ENCODE data around the gene PMM2.

PMM2 gene

GRCh38 chr16:8864480-8865110 lies 67.0 kb downstream of the PMM2 start:
- no peak overlapping the region for H3K4me3 ChIP-seq (replicated peaks; ENCODE audit: low read depth, low read length)
- TF ChIP-seq CTCF (IDR thresholded peaks at IDR 0.05; ENCODE audit: low read length, missing control alignments), result no peak
- no peak for DNase-seq (ENCODE audit: low read depth)

DNA sequence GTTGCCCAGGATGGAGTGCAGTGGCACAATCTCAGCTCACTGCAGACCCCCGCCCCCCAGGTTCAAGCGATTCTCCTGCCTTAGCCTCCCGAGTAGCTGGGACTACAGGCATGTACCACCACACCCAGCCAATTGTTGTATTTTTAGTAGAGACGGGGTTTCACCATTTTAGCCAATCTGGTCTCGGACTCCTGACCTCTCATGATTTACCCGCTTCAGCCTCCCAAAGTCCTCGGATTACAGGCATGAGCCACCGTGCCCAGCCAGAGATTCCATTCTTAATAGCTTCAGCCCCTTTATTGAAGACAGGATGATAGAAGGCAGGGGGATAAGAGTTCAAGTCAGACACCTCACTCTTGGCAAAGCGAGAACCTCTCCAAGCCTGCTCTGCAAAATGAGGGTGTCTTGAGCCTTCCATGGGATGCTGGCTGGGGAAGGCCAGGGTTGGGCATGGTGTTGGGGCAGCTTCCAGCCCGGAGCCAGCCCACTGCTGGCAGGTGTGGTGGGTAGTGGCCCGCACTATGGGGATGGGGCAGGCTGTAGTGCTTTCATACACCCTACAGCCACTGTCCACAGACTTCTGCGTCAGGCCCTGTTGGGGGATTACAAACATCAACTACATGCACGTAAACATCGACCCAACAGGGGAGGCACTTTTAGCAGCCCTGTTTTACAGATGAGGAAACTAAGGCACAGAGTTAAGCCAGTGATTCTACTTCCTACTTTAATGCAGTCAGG lies 67.7 kb downstream of the PMM2 start:
- no peak for DNase-seq (ENCODE audit: low read depth)
- TF ChIP-seq CTCF (IDR thresholded peaks at IDR 0.05; ENCODE audit: low read length, missing control alignments), result no peak

GRCh38 chr16:8866118-8866883 lies 68.7 kb downstream of the PMM2 start:
- peak; percentile 65 for DNase-seq (ENCODE audit: low read depth)
- no peak for TF ChIP-seq CTCF (IDR thresholded peaks at IDR 0.05; ENCODE audit: low read length, missing control alignments)
- H3K4me3 ChIP-seq (replicated peaks; ENCODE audit: low read depth, low read length), result peak overlapping the region; percentile 92

More for the DNA sequence above, 67.7 kb downstream of the PMM2 start:
- H3K4me3 ChIP-seq (replicated peaks; ENCODE audit: low read depth, low read length), result no peak overlapping the region

GRCh38 chr16:8866884-8867215 lies 69.2 kb downstream of the PMM2 start:
- DNase-seq (ENCODE audit: low read depth), result no peak
- H3K4me3 ChIP-seq (replicated peaks; ENCODE audit: low read depth, low read length), result peak overlapping the region; percentile 92
- no peak for TF ChIP-seq CTCF (IDR thresholded peaks at IDR 0.05; ENCODE audit: low read length, missing control alignments)

GRCh38 chr16:8867216-8867931 lies 69.7 kb downstream of the PMM2 start:
- DNase-seq (ENCODE audit: low read depth), result no peak
- peak overlapping the region; percentile 92 for H3K4me3 ChIP-seq (replicated peaks; ENCODE audit: low read depth, low read length)
- no peak for TF ChIP-seq CTCF (IDR thresholded peaks at IDR 0.05; ENCODE audit: low read length, missing control alignments)

DNA sequence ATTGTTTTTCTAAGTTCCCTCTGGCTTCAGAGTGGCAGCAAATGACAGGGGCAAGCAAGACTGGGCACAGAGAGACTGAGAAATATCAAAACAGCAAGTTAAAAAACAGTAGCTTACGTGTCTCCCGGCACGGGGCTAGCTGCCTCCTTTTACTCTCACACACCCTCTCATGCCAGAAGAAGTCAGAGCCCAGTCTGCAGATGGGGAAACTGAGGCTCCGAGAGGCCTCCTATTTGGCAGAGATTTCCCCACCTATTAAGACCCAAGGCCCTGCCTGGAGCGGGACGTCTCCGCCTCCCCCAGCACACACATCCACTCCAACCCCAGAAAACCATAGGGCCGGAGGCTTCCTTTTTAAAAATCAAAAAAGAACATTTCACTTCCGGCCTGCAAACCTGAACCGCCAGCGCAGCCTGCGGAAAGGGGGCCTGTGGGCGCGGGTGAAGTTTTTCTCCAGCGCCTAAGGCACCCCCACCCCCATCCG lies 70.3 kb downstream of the PMM2 start:
- H3K4me3 ChIP-seq (replicated peaks; ENCODE audit: low read depth, low read length), result peak overlapping the region; percentile 92
- no peak for DNase-seq (ENCODE audit: low read depth)
- TF ChIP-seq CTCF (IDR thresholded peaks at IDR 0.05; ENCODE audit: low read length, missing control alignments), result no peak
